ENCODE results near the gene PABPN1L.

- TF ChIP-seq CTCF (IDR thresholded peaks at IDR 0.05) = no peak
- TF ChIP-seq POLR2A (IDR thresholded peaks at IDR 0.05) = no peak
These were observed 10.6 kb upstream of the PABPN1L start for GRCh38 chr16:88876942-88877526.
